Neural progenitor cell (in vitro differentiated cells): ENCODE measurements around the gene ITFG1.

Source experiments
- EZH2 ChIP-seq: fragments of 200-600 bp; sonication (generic); IDR thresholded peaks from 2 replicates; pipeline ENCODE4 v1.6.1; 2017; ENCODE audit warnings: antibody characterized with exemption, mild to moderate bottlenecking, moderate library complexity
- EZH2phosphoT487 ChIP-seq: fragments of 200-600 bp; sonication (generic); IDR thresholded peaks from 2 replicates; pipeline ENCODE4 v1.6.1; 2017; ENCODE audit warnings: antibody characterized with exemption
- TF ChIP-seq, protein P1 (sequence below): fragments of 200-600 bp; sonication (generic); IDR thresholded peaks from 2 replicates; pipeline ENCODE4 v1.5.1; 2017; ENCODE audit warnings: antibody characterized with exemption, mild to moderate bottlenecking

DNA sequence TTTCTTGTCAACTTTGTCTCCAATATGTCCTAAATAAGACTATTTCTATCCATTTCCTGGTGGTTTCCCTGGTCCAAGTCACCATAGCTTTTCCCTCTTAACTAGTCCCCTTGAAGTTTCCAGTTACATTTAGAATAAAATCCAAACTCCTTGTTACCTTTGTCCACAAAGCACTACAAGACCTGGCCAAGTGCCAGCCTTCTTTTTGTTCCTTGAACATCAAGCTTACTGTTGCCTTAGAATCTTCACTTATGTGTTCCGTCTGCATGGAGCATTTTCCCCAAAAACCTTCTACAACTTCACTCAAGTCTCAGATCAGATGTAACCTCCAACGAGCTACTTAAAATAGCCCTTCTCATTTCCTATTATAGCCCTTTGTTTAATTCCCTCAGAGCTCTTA is 101.4 kb downstream of the ITFG1 start:
- TF ChIP-seq EZH2 (no peak), EZH2phosphoT487 (no peak)
- TF ChIP-seq, protein P1, sequence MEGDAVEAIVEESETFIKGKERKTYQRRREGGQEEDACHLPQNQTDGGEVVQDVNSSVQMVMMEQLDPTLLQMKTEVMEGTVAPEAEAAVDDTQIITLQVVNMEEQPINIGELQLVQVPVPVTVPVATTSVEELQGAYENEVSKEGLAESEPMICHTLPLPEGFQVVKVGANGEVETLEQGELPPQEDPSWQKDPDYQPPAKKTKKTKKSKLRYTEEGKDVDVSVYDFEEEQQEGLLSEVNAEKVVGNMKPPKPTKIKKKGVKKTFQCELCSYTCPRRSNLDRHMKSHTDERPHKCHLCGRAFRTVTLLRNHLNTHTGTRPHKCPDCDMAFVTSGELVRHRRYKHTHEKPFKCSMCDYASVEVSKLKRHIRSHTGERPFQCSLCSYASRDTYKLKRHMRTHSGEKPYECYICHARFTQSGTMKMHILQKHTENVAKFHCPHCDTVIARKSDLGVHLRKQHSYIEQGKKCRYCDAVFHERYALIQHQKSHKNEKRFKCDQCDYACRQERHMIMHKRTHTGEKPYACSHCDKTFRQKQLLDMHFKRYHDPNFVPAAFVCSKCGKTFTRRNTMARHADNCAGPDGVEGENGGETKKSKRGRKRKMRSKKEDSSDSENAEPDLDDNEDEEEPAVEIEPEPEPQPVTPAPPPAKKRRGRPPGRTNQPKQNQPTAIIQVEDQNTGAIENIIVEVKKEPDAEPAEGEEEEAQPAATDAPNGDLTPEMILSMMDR: no peak
